DOHH2 (cell line): Measurements from ENCODE around the gene PLXNA1.

Source experiments
- H3F3A ChIP-seq: fragments of 200-600 bp; sonication (generic), shearing (Covaris generic); 2 replicates; pipeline ENCODE4 v1.6.0; 2016; ENCODE audit warnings: antibody characterized with exemption, mild to moderate bottlenecking; ENCODE audit not compliant: control insufficient read depth, insufficient read depth
- H3K27ac ChIP-seq: fragments of 200-600 bp; sonication (generic); 2 replicates; pipeline ENCODE4 v1.5.1; 2014; ENCODE audit warnings: low read depth, mild to moderate bottlenecking, low read length, moderate library complexity
- H3K27me3 ChIP-seq: fragments of 200-600 bp; sonication (generic); 2 replicates; pipeline ENCODE4 v1.6.1; 2014; ENCODE audit warnings: mild to moderate bottlenecking, low read length, mixed read lengths; ENCODE audit not compliant: control insufficient read depth
- H3K36me3 ChIP-seq: fragments of 200-600 bp; sonication (generic); 2 replicates; pipeline ENCODE4 v1.6.1; 2014; ENCODE audit warnings: mild to moderate bottlenecking, low read length, moderate library complexity, mixed read lengths; ENCODE audit not compliant: control insufficient read depth
- H3K4me1 ChIP-seq: fragments of 200-600 bp; sonication (generic); 2 replicates; pipeline ENCODE4 v1.6.1; 2014; ENCODE audit warnings: mild to moderate bottlenecking, low read length, mixed read lengths; ENCODE audit not compliant: control insufficient read depth
- H3K4me2 ChIP-seq: fragments of 200-600 bp; sonication (generic); 2 replicates; pipeline ENCODE4 v1.6.0; 2014; ENCODE audit warnings: mild to moderate bottlenecking, low read length, moderate library complexity
- H3K4me3 ChIP-seq: fragments of 200-600 bp; sonication (generic); 2 replicates; pipeline ENCODE4 v1.5.1; 2014; ENCODE audit warnings: mild to moderate bottlenecking, low read length, mixed read lengths
- H3K79me2 ChIP-seq: fragments of 200-600 bp; sonication (generic); 2 replicates; pipeline ENCODE4 v1.6.1; 2014; ENCODE audit warnings: mild to moderate bottlenecking, low read length, mixed read lengths; ENCODE audit not compliant: control insufficient read depth
- H3K9me2 ChIP-seq: fragments of 200-600 bp; sonication (generic); replicated peaks from 2 replicates; pipeline ENCODE4 v1.6.1; 2014; ENCODE audit warnings: mild to moderate bottlenecking, low read length, mixed read lengths; ENCODE audit not compliant: control insufficient read depth
- H3K9me3 ChIP-seq: fragments of 200-600 bp; sonication (generic); 2 replicates; pipeline ENCODE4 v1.6.1; 2014; ENCODE audit warnings: antibody characterized with exemption, low read length, mixed read lengths; ENCODE audit not compliant: control insufficient read depth, insufficient read depth
- H4K20me1 ChIP-seq: fragments of 200-600 bp; sonication (generic); 2 replicates; pipeline ENCODE4 v1.6.0; 2014; ENCODE audit warnings: low read depth, mild to moderate bottlenecking, antibody characterized with exemption, low read length, moderate library complexity; ENCODE audit not compliant: control insufficient read depth, insufficient read depth
- EZH2phosphoT487 ChIP-seq: fragments of 200-600 bp; sonication (generic); IDR thresholded peaks from 2 replicates; pipeline ENCODE4 v1.6.1; 2017; ENCODE audit warnings: borderline replicate concordance, mild to moderate bottlenecking, antibody characterized with exemption, low read length, moderate library complexity, mixed read lengths
- TF ChIP-seq, protein P1 (sequence below): fragments of 200-600 bp; sonication (generic); IDR thresholded peaks from one replicate; pipeline ENCODE4 v1.5.1; 2014; ENCODE audit warnings: antibody characterized with exemption, mild to moderate bottlenecking, low read depth, low read length; ENCODE audit not compliant: poor library complexity, severe bottlenecking

PLXNA1 gene

DNA sequence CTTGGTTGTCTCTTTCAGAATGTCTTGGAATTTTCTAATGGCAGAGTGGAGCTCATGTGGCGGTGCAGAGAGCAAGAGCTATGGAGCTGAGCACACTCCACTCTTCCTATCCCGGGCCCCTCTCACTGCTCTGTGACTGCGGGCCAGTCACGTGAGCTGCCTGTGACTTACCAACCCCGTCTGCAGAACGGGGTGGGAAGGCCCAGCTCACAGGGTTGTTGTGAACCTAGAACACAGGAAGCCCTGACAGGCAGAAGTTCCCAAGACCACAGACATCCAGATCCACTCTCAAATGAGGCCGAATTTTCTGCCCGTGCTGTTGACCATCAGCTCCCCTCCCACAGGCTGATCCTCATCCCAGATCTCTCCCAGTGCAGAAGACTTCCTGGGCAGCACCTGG is 35.5 kb upstream of the PLXNA1 start:
- no peaks in the 10 kb centered on the region for H3K36me3 ChIP-seq
- H3K4me1 ChIP-seq, result peaks cover 8% of the 10 kb centered on the region
- no peaks in the 10 kb centered on the region for H3K79me2 ChIP-seq
- no peaks in the 10 kb centered on the region for H3K9me2 ChIP-seq
- H3K4me3 ChIP-seq, result no peak overlapping the region
- no peak for TF ChIP-seq EZH2phosphoT487
- TF ChIP-seq, protein P1, sequence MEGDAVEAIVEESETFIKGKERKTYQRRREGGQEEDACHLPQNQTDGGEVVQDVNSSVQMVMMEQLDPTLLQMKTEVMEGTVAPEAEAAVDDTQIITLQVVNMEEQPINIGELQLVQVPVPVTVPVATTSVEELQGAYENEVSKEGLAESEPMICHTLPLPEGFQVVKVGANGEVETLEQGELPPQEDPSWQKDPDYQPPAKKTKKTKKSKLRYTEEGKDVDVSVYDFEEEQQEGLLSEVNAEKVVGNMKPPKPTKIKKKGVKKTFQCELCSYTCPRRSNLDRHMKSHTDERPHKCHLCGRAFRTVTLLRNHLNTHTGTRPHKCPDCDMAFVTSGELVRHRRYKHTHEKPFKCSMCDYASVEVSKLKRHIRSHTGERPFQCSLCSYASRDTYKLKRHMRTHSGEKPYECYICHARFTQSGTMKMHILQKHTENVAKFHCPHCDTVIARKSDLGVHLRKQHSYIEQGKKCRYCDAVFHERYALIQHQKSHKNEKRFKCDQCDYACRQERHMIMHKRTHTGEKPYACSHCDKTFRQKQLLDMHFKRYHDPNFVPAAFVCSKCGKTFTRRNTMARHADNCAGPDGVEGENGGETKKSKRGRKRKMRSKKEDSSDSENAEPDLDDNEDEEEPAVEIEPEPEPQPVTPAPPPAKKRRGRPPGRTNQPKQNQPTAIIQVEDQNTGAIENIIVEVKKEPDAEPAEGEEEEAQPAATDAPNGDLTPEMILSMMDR, result no peak
- H4K20me1 ChIP-seq, result no peaks in the 10 kb centered on the region
- no peaks in the 10 kb centered on the region for H3F3A ChIP-seq
- H3K9me3 ChIP-seq, result no peaks in the 10 kb centered on the region
- no peak overlapping the region for H3K27ac ChIP-seq
- H3K4me2 ChIP-seq, result no peak overlapping the region
- H3K27me3 ChIP-seq, result no peaks in the 10 kb centered on the region

DNA sequence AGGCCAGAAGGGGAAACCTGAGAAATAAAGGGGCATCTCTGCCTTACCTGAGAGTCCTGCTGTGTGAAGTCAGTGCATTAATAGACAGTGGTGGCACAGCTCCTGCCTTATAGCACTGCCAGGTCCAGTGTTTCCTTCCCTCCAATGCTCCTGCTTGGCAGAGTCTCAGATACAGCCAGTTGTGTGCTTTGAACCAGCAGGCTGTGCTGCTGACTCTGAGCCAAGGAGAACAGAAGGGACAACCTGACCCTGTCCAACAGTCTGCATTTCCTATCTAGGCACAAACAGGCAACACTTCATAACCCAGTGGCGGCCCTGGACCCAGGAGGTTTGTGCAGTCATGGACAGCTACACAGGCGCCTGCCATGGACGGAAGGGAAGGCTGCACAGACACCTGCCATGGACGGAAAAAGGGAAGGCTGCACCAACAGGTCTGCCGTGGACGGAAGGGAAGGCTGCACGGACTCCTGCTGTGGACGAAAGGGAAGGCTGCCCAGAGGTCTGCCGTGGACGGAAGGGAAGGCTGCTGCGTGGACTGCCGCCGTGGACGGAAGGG is 33.9 kb upstream of the PLXNA1 start:
- peaks cover 7% of the 10 kb centered on the region for H3K4me1 ChIP-seq
- H3K79me2 ChIP-seq, result no peaks in the 10 kb centered on the region
- no peak overlapping the region for H3K4me3 ChIP-seq
- no peaks in the 10 kb centered on the region for H4K20me1 ChIP-seq
- no peaks in the 10 kb centered on the region for H3K27me3 ChIP-seq
- TF ChIP-seq, protein P1, result no peak
- no peak for TF ChIP-seq EZH2phosphoT487
- no peak overlapping the region for H3K27ac ChIP-seq
- no peaks in the 10 kb centered on the region for H3F3A ChIP-seq
- no peak overlapping the region for H3K4me2 ChIP-seq
- H3K9me2 ChIP-seq, result no peaks in the 10 kb centered on the region
- H3K36me3 ChIP-seq, result no peaks in the 10 kb centered on the region
- H3K9me3 ChIP-seq, result no peaks in the 10 kb centered on the region

DNA sequence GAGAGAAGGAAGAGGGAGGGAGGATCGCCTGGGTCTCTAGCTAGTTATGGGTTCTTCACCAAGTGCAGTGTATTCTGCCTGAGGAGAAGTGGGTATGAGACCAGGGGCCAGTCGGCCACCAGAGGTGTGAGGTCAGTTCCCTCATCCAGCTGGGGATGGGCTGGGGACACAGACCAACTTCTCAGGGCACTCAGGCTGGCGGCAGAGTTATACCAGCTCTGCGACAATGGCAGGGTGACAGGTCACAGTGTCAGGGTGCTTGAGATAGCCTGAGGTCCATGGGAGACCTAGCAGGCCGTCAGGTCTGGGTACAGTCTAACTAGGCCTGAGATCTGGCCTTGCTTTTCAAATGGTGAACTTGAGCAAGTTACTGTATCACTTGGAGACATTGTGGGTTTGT is 31.4 kb upstream of the PLXNA1 start:
- Histone ChIP-seq H3K36me3 (no peaks in the 10 kb centered on the region), H3K4me2 (no peak overlapping the region), H3K4me1 (peaks cover 27% of the 10 kb centered on the region), H3K27ac (no peak overlapping the region), H3K9me3 (no peaks in the 10 kb centered on the region), H3K79me2 (no peaks in the 10 kb centered on the region), H3K9me2 (no peaks in the 10 kb centered on the region), H3F3A (no peaks in the 10 kb centered on the region), H3K27me3 (no peaks in the 10 kb centered on the region), H3K4me3 (no peak overlapping the region), H4K20me1 (no peaks in the 10 kb centered on the region)
- TF ChIP-seq, protein P1, result no peak
- TF ChIP-seq EZH2phosphoT487, result no peak
